ENCODE results near the gene MPPED2.
"Not testable (repeated sequence)": the region's sequence is repeated elsewhere in the genome, so short reads cannot be mapped to it uniquely, and the experiment has no call there.

MPPED2 gene

GRCh38 chr11:30560206-30561106 is 25.7 kb downstream of the MPPED2 start:
- H3K9me3 ChIP-seq = 0 out of 2 replicates have a peak, but pooled peaks cover 7% of the 10 kb centered on the region
- peak overlapping the region; percentile 29; the same call in 1 of the 2 replicates for H3K4me2 ChIP-seq
- no peaks in the 10 kb centered on the region; the same call in 1 of the 2 replicates for H4K20me1 ChIP-seq
- H3K9ac ChIP-seq = no peak overlapping the region
- H3K27ac ChIP-seq = no peak overlapping the region
- H3K27me3 ChIP-seq = no peaks in the 10 kb centered on the region
- no peak overlapping the region for H3K4me3 ChIP-seq
- TF ChIP-seq Cebpa-rat (IDR thresholded peaks at IDR 0.05) = no peak
- H3K36me3 ChIP-seq = peaks cover 18% of the 10 kb centered on the region; the same call in 1 of the 2 replicates
- H3K4me1 ChIP-seq = peaks cover 13% of the 10 kb centered on the region

GRCh38 chr11:30559004-30559403 is 27.1 kb downstream of the MPPED2 start:
- peaks cover 17% of the 10 kb centered on the region; the same call in 1 of the 2 replicates for H3K36me3 ChIP-seq
- peaks cover 13% of the 10 kb centered on the region for H3K4me1 ChIP-seq
- H3K4me3 ChIP-seq = no peak overlapping the region
- H3K27ac ChIP-seq = no peak overlapping the region
- TF ChIP-seq Cebpa-rat (IDR thresholded peaks at IDR 0.05) = no peak
- no peaks in the 10 kb centered on the region for H3K27me3 ChIP-seq
- no peak overlapping the region for H3K4me2 ChIP-seq
- no peak overlapping the region for H3K9ac ChIP-seq
- H3K9me3 ChIP-seq = 0 out of 2 replicates have a peak, but pooled peaks cover 7% of the 10 kb centered on the region
- no peaks in the 10 kb centered on the region; the same call in 1 of the 2 replicates for H4K20me1 ChIP-seq

- not testable (repeated sequence) for H3K4me3 ChIP-seq, H3K4me2 ChIP-seq, H3K27ac ChIP-seq, H3K27me3 ChIP-seq, H4K20me1 ChIP-seq, H3K36me3 ChIP-seq, H3K4me1 ChIP-seq, H3K9ac ChIP-seq, H3K9me3 ChIP-seq
Measured at GRCh38 chr11:30554587-30554986, 31.6 kb downstream of the MPPED2 start.

- H3K27ac ChIP-seq = no peak overlapping the region
- no peaks in the 10 kb centered on the region for H3K4me1 ChIP-seq
- H3K9me3 ChIP-seq = no peaks in the 10 kb centered on the region
- no peak overlapping the region for H3K4me2 ChIP-seq
- no peak for TF ChIP-seq Cebpa-rat (IDR thresholded peaks at IDR 0.05)
- no peak overlapping the region for H3K9ac ChIP-seq
- H3K4me3 ChIP-seq = no peak overlapping the region
- no peaks in the 10 kb centered on the region; the same call in 1 of the 2 replicates for H4K20me1 ChIP-seq
- 0 out of 2 replicates have a peak, but pooled peaks cover 8% of the 10 kb centered on the region for H3K36me3 ChIP-seq
- H3K27me3 ChIP-seq = no peaks in the 10 kb centered on the region
Measured at GRCh38 chr11:30553521-30554110, 32.5 kb downstream of the MPPED2 start.

GRCh38 chr11:30552839-30553238 is 33.3 kb downstream of the MPPED2 start:
- H3K27me3 ChIP-seq = no peaks in the 10 kb centered on the region
- H3K27ac ChIP-seq = no peak overlapping the region
- H3K4me3 ChIP-seq = no peak overlapping the region
- no peak overlapping the region for H3K4me2 ChIP-seq
- H4K20me1 ChIP-seq = no peaks in the 10 kb centered on the region
- no peaks in the 10 kb centered on the region for H3K9me3 ChIP-seq
- H3K9ac ChIP-seq = no peak overlapping the region
- 0 out of 2 replicates have a peak, but pooled peaks cover 8% of the 10 kb centered on the region for H3K36me3 ChIP-seq
- no peak for TF ChIP-seq Cebpa-rat (IDR thresholded peaks at IDR 0.05)
- H3K4me1 ChIP-seq = no peaks in the 10 kb centered on the region

GRCh38 chr11:30550022-30550542 is 36.1 kb downstream of the MPPED2 start:
- H3K36me3 ChIP-seq = no peaks in the 10 kb centered on the region
- H3K27ac ChIP-seq = no peak overlapping the region
- no peaks in the 10 kb centered on the region for H4K20me1 ChIP-seq
- no peak overlapping the region for H3K9ac ChIP-seq
- H3K9me3 ChIP-seq = no peaks in the 10 kb centered on the region
- no peaks in the 10 kb centered on the region for H3K27me3 ChIP-seq
- no peak overlapping the region for H3K4me2 ChIP-seq
- no peak for TF ChIP-seq Cebpa-rat (IDR thresholded peaks at IDR 0.05)
- no peaks in the 10 kb centered on the region for H3K4me1 ChIP-seq
- H3K4me3 ChIP-seq = no peak overlapping the region

GRCh38 chr11:30549565-30549964 is 36.6 kb downstream of the MPPED2 start:
- Histone ChIP-seq H3K36me3 (no peaks in the 10 kb centered on the region), H3K27ac (no peak overlapping the region), H3K4me3 (no peak overlapping the region), H4K20me1 (no peaks in the 10 kb centered on the region), H3K4me1 (no peaks in the 10 kb centered on the region), H3K9ac (no peak overlapping the region), H3K27me3 (no peaks in the 10 kb centered on the region), H3K9me3 (no peaks in the 10 kb centered on the region), H3K4me2 (no peak overlapping the region)
- no peak for TF ChIP-seq Cebpa-rat (IDR thresholded peaks at IDR 0.05)

- H3K4me2 ChIP-seq = no peak overlapping the region
- TF ChIP-seq Cebpa-rat (IDR thresholded peaks at IDR 0.05) = no peak
Measured at GRCh38 chr11:30546334-30546733, 39.8 kb downstream of the MPPED2 start.

GRCh38 chr11:30545507-30545906 is 40.6 kb downstream of the MPPED2 start:
- Histone ChIP-seq H3K4me3 (no peak overlapping the region), H3K27ac (no peak overlapping the region), H4K20me1 (no peaks in the 10 kb centered on the region; the same call in 1 of the 2 replicates), H3K4me1 (no peaks in the 10 kb centered on the region), H3K9ac (no peak overlapping the region), H3K36me3 (no peaks in the 10 kb centered on the region), H3K4me2 (no peak overlapping the region), H3K27me3 (no peaks in the 10 kb centered on the region), H3K9me3 (no peaks in the 10 kb centered on the region)
- TF ChIP-seq Cebpa-rat (IDR thresholded peaks at IDR 0.05) = no peak

More at GRCh38 chr11:30546334-30546733, 39.8 kb downstream of the MPPED2 start:
- Histone ChIP-seq H3K4me1 (no peaks in the 10 kb centered on the region), H3K9ac (no peak overlapping the region), H3K36me3 (no peaks in the 10 kb centered on the region), H3K27ac (no peak overlapping the region), H3K9me3 (no peaks in the 10 kb centered on the region), H4K20me1 (no peaks in the 10 kb centered on the region; the same call in 1 of the 2 replicates), H3K27me3 (no peaks in the 10 kb centered on the region), H3K4me3 (no peak overlapping the region)

GRCh38 chr11:30543066-30543465 is 43.1 kb downstream of the MPPED2 start:
- no peaks in the 10 kb centered on the region for H3K36me3 ChIP-seq

More at GRCh38 chr11:30543066-30543465, 43.1 kb downstream of the MPPED2 start:
- no peak overlapping the region for H3K9ac ChIP-seq
- H3K27me3 ChIP-seq = no peaks in the 10 kb centered on the region
- no peaks in the 10 kb centered on the region for H3K4me1 ChIP-seq
- H3K9me3 ChIP-seq = no peaks in the 10 kb centered on the region
- H4K20me1 ChIP-seq = no peaks in the 10 kb centered on the region; the same call in 1 of the 2 replicates
- no peak overlapping the region for H3K4me2 ChIP-seq
- TF ChIP-seq Cebpa-rat (IDR thresholded peaks at IDR 0.05) = no peak
- no peak overlapping the region for H3K27ac ChIP-seq
- no peak overlapping the region for H3K4me3 ChIP-seq
